IMR-90 (cell line): ENCODE results near the gene ALCAM. TPM values are rescaled to one million over a fixed set of nuclear protein-coding genes. Genes with fewer than 3 reads are reported as not detected.

ENCODE experiments used
- ATAC-seq: fragments of 200-7000 bp; cut with Tn5 transposase; 2 replicates; pipeline ENCODE4 v1.9.1; 2020; ENCODE audit warnings: low read depth, mild to moderate bottlenecking, moderate library complexity
- BruUV-seq: library from RNA; stranded (reverse); fragments of 400-500 nt; replicated peaks from 2 replicates; lab custom pipeline; 2021; lab: Mats Ljungman, UMichigan
- CTCF ChIA-PET: fragments of 300-600 bp; formaldehyde crosslinking; extraction: SDS; loops from one replicate; lab custom pipeline; 2021; ENCODE audit warnings: antibody characterized with exemption; lab: Yijun Ruan, JAX
- POLR2A ChIA-PET: fragments of 300-600 bp; sonication (Branson Sonifier 250); formaldehyde crosslinking; loops from one replicate; lab custom pipeline; 2022; ENCODE audit warnings: antibody characterized with exemption; ENCODE audit not compliant: unreplicated experiment; lab: Charles Lee
- DNase-seq: peaks from one replicate; pipeline ENCODE4 v3.0.0; 2013
- H2AFZ ChIP-seq: replicated peaks from 2 replicates; pipeline ENCODE3; 2013; ENCODE audit warnings: low read length, mild to moderate bottlenecking; ENCODE audit not compliant: poor library complexity
- H2AK5ac ChIP-seq: 2 replicates; pipeline ENCODE4 v1.6.1; 2013; ENCODE audit warnings: low read depth, low read length, inconsistent platforms
- H2AK9ac ChIP-seq: replicated peaks from 2 replicates; pipeline ENCODE3; 2013; ENCODE audit warnings: mild to moderate bottlenecking, low read depth, low read length, moderate library complexity; ENCODE audit not compliant: poor library complexity
- H2BK120ac ChIP-seq: 2 replicates; pipeline ENCODE4 v1.6.1; 2013; ENCODE audit warnings: low read depth, low read length, inconsistent platforms
- H2BK15ac ChIP-seq: 3 replicates; pipeline ENCODE4 v1.6.1; 2013; ENCODE audit warnings: low read depth, low read length, inconsistent platforms
- H2BK20ac ChIP-seq: 2 replicates; pipeline ENCODE4 v1.6.1; 2013; ENCODE audit warnings: low read depth, mild to moderate bottlenecking, inconsistent platforms, low read length, moderate library complexity
- H2BK5ac ChIP-seq: 2 replicates; pipeline ENCODE4 v1.6.1; 2013; ENCODE audit warnings: mild to moderate bottlenecking, low read depth, low read length, inconsistent platforms; ENCODE audit not compliant: poor library complexity, severe bottlenecking
- H3K14ac ChIP-seq: replicated peaks from 2 replicates; pipeline ENCODE4 v1.6.1; 2013; ENCODE audit warnings: low read depth, low read length, inconsistent platforms
- H3K18ac ChIP-seq: 2 replicates; pipeline ENCODE4 v1.6.1; 2013; ENCODE audit warnings: low read depth, low read length, control low read depth
- H3K23ac ChIP-seq: 2 replicates; pipeline ENCODE4 v1.6.1; 2013; ENCODE audit warnings: low read depth, low read length, inconsistent platforms
- H3K27ac ChIP-seq: 2 replicates; pipeline ENCODE4 v1.5.1; 2013; ENCODE audit warnings: mild to moderate bottlenecking, control low read depth, low read length; ENCODE audit not compliant: insufficient read depth
- H3K27me3 ChIP-seq: 2 replicates; pipeline ENCODE4 v1.6.1; 2013; ENCODE audit warnings: low read length; ENCODE audit not compliant: control insufficient read depth, insufficient read depth
- H3K36me3 ChIP-seq: 2 replicates; pipeline ENCODE4 v1.6.1; 2013; ENCODE audit warnings: low read length, mixed read lengths; ENCODE audit not compliant: control insufficient read depth, insufficient read depth
- H3K4ac ChIP-seq: 2 replicates; pipeline ENCODE4 v1.6.1; 2013; ENCODE audit warnings: low read depth, low read length, inconsistent platforms
- H3K4me1 ChIP-seq: 2 replicates; pipeline ENCODE4 v1.6.1; 2013; ENCODE audit warnings: low read length, mixed read lengths; ENCODE audit not compliant: control insufficient read depth, insufficient read depth
- H3K4me2 ChIP-seq: 2 replicates; pipeline ENCODE4 v1.6.1; 2013; ENCODE audit warnings: low read depth, mild to moderate bottlenecking, control low read depth, low read length, moderate library complexity
- H3K4me3 ChIP-seq: 2 replicates; pipeline ENCODE4 v1.5.1; 2013; ENCODE audit warnings: low read depth, mild to moderate bottlenecking, control low read depth, low read length, moderate library complexity; ENCODE audit not compliant: insufficient read depth
- H3K56ac ChIP-seq: 2 replicates; pipeline ENCODE4 v1.6.1; 2013; ENCODE audit warnings: low read length, inconsistent platforms; ENCODE audit not compliant: insufficient read depth; ENCODE audit errors: extremely low read depth
- H3K79me1 ChIP-seq, 2 experiments: 2 replicates each; pipeline ENCODE4 v1.6.1; 2013; ENCODE audit warnings: low read length in 2 of 2, inconsistent platforms in 1 of 2, low read depth in 1 of 2
- H3K9ac ChIP-seq: 2 replicates; pipeline ENCODE4 v1.6.1; 2013; ENCODE audit warnings: low read depth, low read length, control low read depth
- H3K9me1 ChIP-seq: 2 replicates; pipeline ENCODE4 v1.6.1; 2013; ENCODE audit warnings: low read length, inconsistent platforms; ENCODE audit not compliant: insufficient read depth
- H3K9me3 ChIP-seq: 2 replicates; pipeline ENCODE4 v1.6.1; 2013; ENCODE audit warnings: low read length; ENCODE audit not compliant: control insufficient read depth, insufficient read depth
- H4K20me1 ChIP-seq: 2 replicates; pipeline ENCODE4 v1.6.1; 2013; ENCODE audit warnings: low read length, inconsistent platforms; ENCODE audit not compliant: insufficient read depth
- H4K5ac ChIP-seq: 2 replicates; pipeline ENCODE4 v1.6.1; 2013; ENCODE audit warnings: mild to moderate bottlenecking, low read depth, low read length, control low read depth
- H4K8ac ChIP-seq, 2 experiments: 2 replicates each; pipeline ENCODE4 v1.6.1; 2013; ENCODE audit warnings: low read depth in 2 of 2, low read length in 2 of 2, control low read depth in 1 of 2, inconsistent platforms in 1 of 2
- H4K91ac ChIP-seq: 2 replicates; pipeline ENCODE4 v1.6.1; 2013; ENCODE audit warnings: low read depth, low read length, inconsistent platforms; ENCODE audit not compliant: insufficient read depth
- BHLHE40 ChIP-seq: fragments of 150-350 bp; IDR thresholded peaks from 2 replicates; pipeline ENCODE4 v1.6.1; 2016; ENCODE audit warnings: mild to moderate bottlenecking, low read depth, low read length
- CEBPB ChIP-seq: IDR thresholded peaks from 2 replicates; pipeline ENCODE4 v1.6.1; 2012; ENCODE audit warnings: low read depth, low read length, improper control_type of control experiment
- CHD1 ChIP-seq: IDR thresholded peaks from 2 replicates; pipeline ENCODE4 v1.6.1; 2012; ENCODE audit warnings: low read depth, low read length, improper control_type of control experiment
- CTCF ChIP-seq: conservative IDR thresholded peaks from 2 replicates; pipeline ENCODE4 v1.5.1; 2012; ENCODE audit warnings: mild to moderate bottlenecking, low read depth, low read length, improper control_type of control experiment
- MAFK ChIP-seq: IDR thresholded peaks from 2 replicates; pipeline ENCODE4 v1.6.1; 2012; ENCODE audit warnings: low read depth, low read length, improper control_type of control experiment
- MAZ ChIP-seq: IDR thresholded peaks from 2 replicates; pipeline ENCODE4 v1.6.1; 2012; ENCODE audit warnings: low read depth, mild to moderate bottlenecking, low read length, improper control_type of control experiment, moderate library complexity, borderline replicate concordance
- NFE2L2 ChIP-seq: fragments of 150-350 bp; IDR thresholded peaks from 2 replicates; pipeline ENCODE4 v1.6.1; 2016; ENCODE audit warnings: low read depth, mild to moderate bottlenecking, low read length
- RAD21 ChIP-seq: IDR thresholded peaks from 2 replicates; pipeline ENCODE4 v1.6.1; 2012; ENCODE audit warnings: low read length, improper control_type of control experiment
- RCOR1 ChIP-seq: IDR thresholded peaks from 2 replicates; pipeline ENCODE4 v1.6.1; 2012; ENCODE audit warnings: mild to moderate bottlenecking, low read length, improper control_type of control experiment; ENCODE audit not compliant: insufficient replicate concordance
- RFX5 ChIP-seq: IDR thresholded peaks from 2 replicates; pipeline ENCODE4 v1.8.0; 2012; ENCODE audit warnings: low read depth, mild to moderate bottlenecking, low read length, moderate library complexity
- SMC3 ChIP-seq: fragments of 150-350 bp; IDR thresholded peaks from 2 replicates; pipeline ENCODE4 v1.6.1; 2016; ENCODE audit warnings: low read depth, mild to moderate bottlenecking, antibody characterized with exemption, low read length, moderate library complexity
- WGBS, 2 experiments: methylation state at CpG; one replicate each; pipeline versions ENCODE4 v1.1.5 to v1.1.7; 2013; ENCODE audit warnings: missing lambda C conversion rate in 2 of 2; ENCODE audit not compliant: insufficient read length in 1 of 2; ENCODE audit errors: extremely low coverage in 2 of 2; 5-methylcytosine and 5-hydroxymethylcytosine counted together
- dilution Hi-C: fragments of 300-500 bp; cut with HindIII; formaldehyde crosslinking; loops from one replicate; pipeline ENCODE4 v1.14.3; 2018; ENCODE audit warnings: low sequenced_read_pairs; ENCODE audit not compliant: unreplicated experiment
- in situ Hi-C: fragments of 300-500 bp; cut with MboI; formaldehyde crosslinking; loops from 3 replicates; pipeline ENCODE4 v1.14.3; 2019; ENCODE audit warnings: low sequenced_read_pairs, inconsistent platforms, mixed read lengths
- intact Hi-C: fragments of 100-400 bp; cut with micrococcal nuclease; formaldehyde crosslinking; loops from 2 replicates; pipeline ENCODE4 v1.10.0; 2022
- polyA plus RNA-seq, 3 experiments: library from polyadenylated mRNA; depleted of rRNA; stranded (reverse); fragments of >200 nt; gene quantifications; 2 replicates each; pipeline ENCODE4 v1.2.3, GENCODE V29; 2012; ENCODE audit warnings: low replicate concordance in 1 of 3
- total RNA-seq: library from RNA; depleted of rRNA; stranded (reverse); fragments of >200 nt; gene quantifications from 2 replicates; pipeline ENCODE4 v1.2.3, GENCODE V29; 2012
- TF ChIP-seq, protein P1 (sequence below): fragments of 150-350 bp; IDR thresholded peaks from 2 replicates; pipeline ENCODE4 v1.6.1; 2016; ENCODE audit warnings: low read depth, mild to moderate bottlenecking, low read length, moderate library complexity, borderline replicate concordance
- TF ChIP-seq, protein P2 (sequence below): fragments of 150-350 bp; IDR thresholded peaks from 2 replicates; pipeline ENCODE4 v1.6.1; 2017; ENCODE audit warnings: mild to moderate bottlenecking, antibody characterized with exemption, low read length, low read depth

Gene ALCAM
- total and polyA plus RNA-seq, 2 of the 4 experiments (the other 2 are of a cell fraction): 117 to 423 TPM

DNA sequence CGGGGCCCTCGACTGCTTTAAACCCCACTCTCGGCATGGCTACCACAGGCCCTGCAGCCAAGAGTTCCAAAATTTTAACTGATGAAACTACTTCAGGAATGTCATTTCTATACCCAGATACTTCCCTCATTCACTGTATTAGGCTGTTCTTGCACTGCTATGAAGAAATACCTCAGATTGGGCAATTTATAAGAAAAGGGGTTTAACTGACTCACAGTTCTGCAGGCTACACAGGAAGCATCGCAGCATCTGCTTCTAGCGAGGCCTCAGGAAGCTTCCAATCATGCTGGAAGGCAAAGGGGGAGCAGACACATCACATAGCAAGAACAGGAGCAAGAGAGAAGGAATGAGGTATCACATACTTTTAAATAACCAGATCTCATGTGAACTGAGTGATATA is 21.6 kb upstream of the ALCAM start:
- H4K20me1 ChIP-seq: no peaks in the 10 kb centered on the region
- peaks cover 2% of the 10 kb centered on the region; the same call in 1 of the 2 replicates for H3K9me3 ChIP-seq
- no peak overlapping the region for H3K4me2 ChIP-seq
- no peak overlapping the region for H2AK5ac ChIP-seq
- H3K56ac ChIP-seq: no peak overlapping the region
- DNase-seq (no peak), ATAC-seq (no peak)
- H3K9ac ChIP-seq: no peak overlapping the region
- no peak overlapping the region for H3K23ac ChIP-seq
- H4K5ac ChIP-seq: no peak overlapping the region
- no peak overlapping the region for H4K91ac ChIP-seq
- H4K8ac ChIP-seq: no peak overlapping the region
- ChIA-PET POLR2A (no interaction called here), CTCF (no interaction called here)
- H3K4ac ChIP-seq: no peak overlapping the region
- H3K4me3 ChIP-seq: no peak overlapping the region
- no peak overlapping the region for H2AK9ac ChIP-seq
- H2BK120ac ChIP-seq: no peak overlapping the region
- no peak overlapping the region for H2BK20ac ChIP-seq
- no peak overlapping the region for H2BK5ac ChIP-seq
- no peaks in the 10 kb centered on the region for H3K4me1 ChIP-seq
- no peaks in the 10 kb centered on the region for H3K27me3 ChIP-seq
- no peaks in the 10 kb centered on the region for H3K36me3 ChIP-seq
- TF ChIP-seq BHLHE40 (no peak), RAD21 (no peak), CTCF (no peak), MAZ (no peak), SMC3 (no peak), RFX5 (no peak), RCOR1 (no peak), CEBPB (no peak), MAFK (no peak), CHD1 (no peak), NFE2L2 (no peak)
- TF ChIP-seq, protein P1, sequence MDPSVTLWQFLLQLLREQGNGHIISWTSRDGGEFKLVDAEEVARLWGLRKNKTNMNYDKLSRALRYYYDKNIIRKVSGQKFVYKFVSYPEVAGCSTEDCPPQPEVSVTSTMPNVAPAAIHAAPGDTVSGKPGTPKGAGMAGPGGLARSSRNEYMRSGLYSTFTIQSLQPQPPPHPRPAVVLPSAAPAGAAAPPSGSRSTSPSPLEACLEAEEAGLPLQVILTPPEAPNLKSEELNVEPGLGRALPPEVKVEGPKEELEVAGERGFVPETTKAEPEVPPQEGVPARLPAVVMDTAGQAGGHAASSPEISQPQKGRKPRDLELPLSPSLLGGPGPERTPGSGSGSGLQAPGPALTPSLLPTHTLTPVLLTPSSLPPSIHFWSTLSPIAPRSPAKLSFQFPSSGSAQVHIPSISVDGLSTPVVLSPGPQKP: no peak
- TF ChIP-seq, protein P2, sequence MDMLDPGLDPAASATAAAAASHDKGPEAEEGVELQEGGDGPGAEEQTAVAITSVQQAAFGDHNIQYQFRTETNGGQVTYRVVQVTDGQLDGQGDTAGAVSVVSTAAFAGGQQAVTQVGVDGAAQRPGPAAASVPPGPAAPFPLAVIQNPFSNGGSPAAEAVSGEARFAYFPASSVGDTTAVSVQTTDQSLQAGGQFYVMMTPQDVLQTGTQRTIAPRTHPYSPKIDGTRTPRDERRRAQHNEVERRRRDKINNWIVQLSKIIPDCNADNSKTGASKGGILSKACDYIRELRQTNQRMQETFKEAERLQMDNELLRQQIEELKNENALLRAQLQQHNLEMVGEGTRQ: no peak
- H3K79me1 ChIP-seq: no peaks in the 10 kb centered on the region
- H2AFZ ChIP-seq: no peak overlapping the region
- dilution Hi-C loops: no loop called here
- H2BK15ac ChIP-seq: no peak overlapping the region
- in situ Hi-C loops: no loop called here
- no peak overlapping the region for H3K14ac ChIP-seq
- WGBS, 2 experiments: no CpG with 5 or more reads among the region's 5 CpGs
- intact Hi-C loops: no loop called here
- H3K18ac ChIP-seq: no peak overlapping the region
- BruUV-seq: no TSS peak
- H3K27ac ChIP-seq: no peak overlapping the region
- H3K9me1 ChIP-seq: no peaks in the 10 kb centered on the region
